Transverse colon (tissue), 4 donors: Measurements from ENCODE around the gene IL21.

Experiments
- POLR2A ChIP-seq: fragments of 450-650 bp; IDR thresholded peaks from one replicate; pipeline ENCODE4 v1.6.1; 2016; ENCODE audit warnings: antibody characterized with exemption, mild to moderate bottlenecking, moderate library complexity
- POLR2AphosphoS5 ChIP-seq, 3 donors: sonication (generic); formaldehyde crosslinking; IDR thresholded peaks; one replicate each; pipeline ENCODE4 v1.6.1; 2016; ENCODE audit warnings: antibody characterized with exemption in 3 of 3
- TF ChIP-seq, protein P1 (sequence below), 5 experiments: fragments of 200-600 bp in 3 of 5; fragments of 450-650 bp in 2 of 5; sonication (generic) in 3 of 5; IDR thresholded peaks; 1 replicate in 2 of 5; 2 replicates in 3 of 5; pipeline ENCODE4 v1.5.1; 2016 to 2017; ENCODE audit warnings: antibody characterized with exemption in 5 of 5, inconsistent platforms in 3 of 5, mild to moderate bottlenecking in 2 of 5, moderate library complexity in 1 of 5

DNA sequence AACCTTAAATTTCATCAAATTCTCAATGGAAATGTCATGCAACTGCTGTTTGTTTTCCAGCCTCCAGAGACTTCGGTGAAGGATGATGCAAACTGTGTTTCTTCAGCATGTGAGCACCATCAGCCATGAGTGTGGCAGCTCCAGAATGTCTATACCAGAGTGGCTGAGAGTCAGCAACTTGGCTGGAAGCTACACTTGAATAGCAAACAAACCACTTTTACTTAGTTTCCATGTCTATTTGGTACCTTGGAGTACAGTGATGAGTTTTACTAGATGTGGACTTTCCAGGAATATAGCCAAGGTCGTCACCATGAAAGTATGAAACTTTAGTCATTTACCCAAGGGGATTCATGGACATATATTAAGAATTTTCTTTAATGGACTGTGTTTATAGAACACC lies 4.3 kb upstream of the IL21 start:
- TF ChIP-seq, protein P1, sequence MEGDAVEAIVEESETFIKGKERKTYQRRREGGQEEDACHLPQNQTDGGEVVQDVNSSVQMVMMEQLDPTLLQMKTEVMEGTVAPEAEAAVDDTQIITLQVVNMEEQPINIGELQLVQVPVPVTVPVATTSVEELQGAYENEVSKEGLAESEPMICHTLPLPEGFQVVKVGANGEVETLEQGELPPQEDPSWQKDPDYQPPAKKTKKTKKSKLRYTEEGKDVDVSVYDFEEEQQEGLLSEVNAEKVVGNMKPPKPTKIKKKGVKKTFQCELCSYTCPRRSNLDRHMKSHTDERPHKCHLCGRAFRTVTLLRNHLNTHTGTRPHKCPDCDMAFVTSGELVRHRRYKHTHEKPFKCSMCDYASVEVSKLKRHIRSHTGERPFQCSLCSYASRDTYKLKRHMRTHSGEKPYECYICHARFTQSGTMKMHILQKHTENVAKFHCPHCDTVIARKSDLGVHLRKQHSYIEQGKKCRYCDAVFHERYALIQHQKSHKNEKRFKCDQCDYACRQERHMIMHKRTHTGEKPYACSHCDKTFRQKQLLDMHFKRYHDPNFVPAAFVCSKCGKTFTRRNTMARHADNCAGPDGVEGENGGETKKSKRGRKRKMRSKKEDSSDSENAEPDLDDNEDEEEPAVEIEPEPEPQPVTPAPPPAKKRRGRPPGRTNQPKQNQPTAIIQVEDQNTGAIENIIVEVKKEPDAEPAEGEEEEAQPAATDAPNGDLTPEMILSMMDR (IDR thresholded peaks at IDR 0.05), result no peak
- no peak for TF ChIP-seq POLR2A
- TF ChIP-seq POLR2AphosphoS5 (IDR thresholded peaks at IDR 0.05), result no peak
